HT1080 (cell line): ENCODE data around the gene LCA5L. TPM values are rescaled to one million over a fixed set of nuclear protein-coding genes. Genes with fewer than 3 reads are reported as not detected.

Experiments used
- DNase-seq: peaks from one replicate; pipeline ENCODE4 v3.0.0-alpha.2; 2015; ENCODE audit warnings: low read depth
- small RNA-seq: library from RNA; depleted of rRNA; stranded (forward); fragments of <200 nt; gene quantifications from one replicate; pipeline ENCODE3, GENCODE V24; 2014
- total RNA-seq: library from RNA; depleted of rRNA; stranded (reverse); fragments of >200 nt; shearing (Covaris generic); gene quantifications from 2 replicates; pipeline ENCODE4 v1.2.3, GENCODE V29; 2014; rRNA removed

Gene LCA5L
- total RNA-seq, 1 experiment from 2014 or later = 0.03 TPM

GRCh38 chr21:39359382-39359781, 86.2 kb downstream of the LCA5L start:
- no peak for DNase-seq

Small RNAs within 50 kb of the gene (small RNA-seq; reads per million reads assigned to genes)
- not detected for gene MIR6508

Other genes starting within 250 kb of the LCA5L start
- 12.6 and 14.6 TPM in 2 replicates for gene BRWD1, start 132.1 kb downstream of the LCA5L start, total RNA-seq
- 152 and 165 TPM in 2 replicates for gene HMGN1, start 96.7 kb downstream of the LCA5L start, total RNA-seq
- 0.31 and 0.43 TPM in 2 replicates for gene SH3BGR, start 6.2 kb upstream of the LCA5L start, total RNA-seq
- 2.2 and 3.5 TPM in 2 replicates for gene B3GALT5, start 167.2 kb upstream of the LCA5L start, total RNA-seq